ENCODE measurements around the gene KLHL42.

- TF ChIP-seq POLR2AphosphoS5 (IDR thresholded peaks at IDR 0.05): no peak
- no peak for TF ChIP-seq CTCF (IDR thresholded peaks at IDR 0.05)
Observed at GRCh38 chr12:27743601-27744000, 36.4 kb upstream of the KLHL42 start.

Measured in upper lobe of left lung (tissue), 4 donors.